Right lobe of liver (tissue), 4 donors: ENCODE data around the gene MAFF.

ENCODE experiments used
- CTCF ChIP-seq, 4 donors: fragments of 200-600 bp in 3 of 4; fragments of 450-650 bp in 1 of 4; IDR thresholded peaks; one replicate each; pipeline versions ENCODE4 v1.5.1 to v1.8.0; 2016 to 2022; ENCODE audit warnings: antibody characterized with exemption in 4 of 4, mild to moderate bottlenecking in 2 of 4
- POLR2A ChIP-seq: fragments of 450-650 bp; IDR thresholded peaks from one replicate; pipeline ENCODE4 v1.6.1; 2017; ENCODE audit warnings: antibody characterized with exemption, mild to moderate bottlenecking
- donor health status: DM: no; HTN: no; CAD: no.
- donor health status: DM: no; HTN: no; CAD: no.
- donor health status: DM: no; HTN: yes; CAD: no.

GRCh38 chr22:38246692-38247091 lies 44.9 kb downstream of the MAFF start:
- no peak for TF ChIP-seq CTCF (IDR thresholded peaks at IDR 0.05)
- no peak for TF ChIP-seq POLR2A
